ENCODE data around the gene CALR3. TPM values are rescaled to one million over a fixed set of nuclear protein-coding genes. Genes with fewer than 3 reads are reported as not detected.

The CALR3 gene
- total and polyA plus RNA-seq, 10 of the 15 experiments (the other 5 are each of a cell fraction or from before 2014, with no cell fraction given), result 0.05 to 0.45 (median 0.12) TPM; not detected in 2

- RAD21 ChIA-PET (ENCODE audit: unreplicated experiment), result interaction anchor here (0.8 to 1.5 kb wide), 3 partner anchors 11 to 139 kb away, joined by 3 to 6 read pairs (median 4); partner anchors contain the start of genes C19orf44 and CALR3
- BruUV-seq (replicated peaks), result TSS peak; percentile 79
- WGBS (ENCODE audit: insufficient coverage, insufficient replicate concordance, low lambda C conversion rate, missing lambda C conversion rate), result 6% methylated on average over 14 of the region's 14 CpGs
- Histone ChIP-seq H3K9ac (ENCODE audit: control insufficient read depth, insufficient read depth, low read length) (peak overlapping the region; percentile 74), H3K9me3 (replicated peaks; ENCODE audit: control insufficient read depth, insufficient read depth, low read length) (no peaks in the 10 kb centered on the region), H3K4me3 (peak overlapping the region; percentile 38; the same call in 1 of the 2 replicates), H3K27ac (ENCODE audit: control insufficient read depth, insufficient read depth) (peak overlapping the region; percentile 99), H3K79me2 (ENCODE audit: control insufficient read depth, insufficient read depth, low read length) (peaks cover 66% of the 10 kb centered on the region), H3K27me3 (replicated peaks in 1 of 2; ENCODE audit: control insufficient read depth in 2 of 2, insufficient read depth in 2 of 2, low read length in 1 of 2) (no peaks in the 10 kb centered on the region), H3K36me3 (ENCODE audit: control insufficient read depth in 2 of 2, insufficient read depth in 2 of 2, low read length in 1 of 2) (peaks cover 4 to 7% of the 10 kb centered on the region in 2 experiments; a peak in 3 of 4 replicates), H4K20me1 (ENCODE audit: control insufficient read depth, insufficient read depth) (no peaks in the 10 kb centered on the region), H2AFZ (ENCODE audit: control insufficient read depth, low read depth, low read length) (no peak overlapping the region; the same call in none of the 2 replicates), H3K4me2 (ENCODE audit: control insufficient read depth, insufficient read depth) (peak overlapping the region; percentile 79), H3K4me1 (ENCODE audit: control insufficient read depth, insufficient read depth, low read length) (peaks cover 78% of the 10 kb centered on the region)
- ATAC-seq, result peak; percentile 56
- CTCF ChIA-PET, result interaction anchor here (0.6 to 1.1 kb wide), 6 partner anchors 18 to 215 kb away, joined by 3 to 6 read pairs (median 3); partner anchors contain the start of gene TMEM38A
- DNase-seq (ENCODE audit: low read depth, low spot score), result peak; percentile 90
- SMC1A ChIA-PET (ENCODE audit: uncharacterized antibody, unreplicated experiment), result interaction anchor here (1.9 to 2.1 kb wide), 2 partner anchors 25 to 141 kb away, joined by 5 to 9 read pairs; no protein-coding TSS in a partner anchor
- intact Hi-C loops (cut with micrococcal nuclease; ENCODE audit: unreplicated experiment), result loop anchor here (2.0 to 10.0 kb wide), 5 partner anchors 51 to 368 kb away; partner anchors contain the start of genes C19orf44, CALR3, CHERP and RAB8A
- no peak for FAIRE-seq
- POLR2A ChIA-PET, result interaction anchor here (0.5 to 2.4 kb wide), 9 partner anchors 10 to 142 kb away, joined by 3 to 11 read pairs (median 4); no protein-coding TSS in a partner anchor
- in situ Hi-C loops (cut with MboI), result no loop called here
- TF ChIP-seq MLLT1 (IDR thresholded peaks at IDR 0.05) (peak; percentile 10; the same call in 1 of the 2 replicates), CBFB (IDR thresholded peaks at IDR 0.05; ENCODE audit: low read depth) (peak; percentile 69; the same call in 1 of the 2 replicates), ZNF592 (IDR thresholded peaks at IDR 0.05) (peak; percentile 99), NR2F1 (conservative IDR thresholded peaks at IDR 0.05) (peak; percentile 79), KDM1A (IDR thresholded peaks at IDR 0.05; ENCODE audit: borderline replicate concordance) (no peak), BMI1 (IDR thresholded peaks at IDR 0.05; ENCODE audit: borderline replicate concordance) (no peak), ZNF384 (IDR thresholded peaks at IDR 0.05; ENCODE audit: borderline replicate concordance, low read depth, low read length) (no peak), ESRRA (IDR thresholded peaks at IDR 0.05; ENCODE audit: low read length) (0 out of 2 replicates have a peak, but pooled peaks have one; percentile 43), IRF4 (IDR thresholded peaks at IDR 0.05; ENCODE audit: low read depth, low read length) (peak; percentile 56; the same call in 1 of the 2 replicates)
- TF ChIP-seq, protein P1, sequence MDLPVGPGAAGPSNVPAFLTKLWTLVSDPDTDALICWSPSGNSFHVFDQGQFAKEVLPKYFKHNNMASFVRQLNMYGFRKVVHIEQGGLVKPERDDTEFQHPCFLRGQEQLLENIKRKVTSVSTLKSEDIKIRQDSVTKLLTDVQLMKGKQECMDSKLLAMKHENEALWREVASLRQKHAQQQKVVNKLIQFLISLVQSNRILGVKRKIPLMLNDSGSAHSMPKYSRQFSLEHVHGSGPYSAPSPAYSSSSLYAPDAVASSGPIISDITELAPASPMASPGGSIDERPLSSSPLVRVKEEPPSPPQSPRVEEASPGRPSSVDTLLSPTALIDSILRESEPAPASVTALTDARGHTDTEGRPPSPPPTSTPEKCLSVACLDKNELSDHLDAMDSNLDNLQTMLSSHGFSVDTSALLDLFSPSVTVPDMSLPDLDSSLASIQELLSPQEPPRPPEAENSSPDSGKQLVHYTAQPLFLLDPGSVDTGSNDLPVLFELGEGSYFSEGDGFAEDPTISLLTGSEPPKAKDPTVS (IDR thresholded peaks at IDR 0.05; ENCODE audit: low read depth, low read length), result no peak
- TF ChIP-seq, protein P2, sequence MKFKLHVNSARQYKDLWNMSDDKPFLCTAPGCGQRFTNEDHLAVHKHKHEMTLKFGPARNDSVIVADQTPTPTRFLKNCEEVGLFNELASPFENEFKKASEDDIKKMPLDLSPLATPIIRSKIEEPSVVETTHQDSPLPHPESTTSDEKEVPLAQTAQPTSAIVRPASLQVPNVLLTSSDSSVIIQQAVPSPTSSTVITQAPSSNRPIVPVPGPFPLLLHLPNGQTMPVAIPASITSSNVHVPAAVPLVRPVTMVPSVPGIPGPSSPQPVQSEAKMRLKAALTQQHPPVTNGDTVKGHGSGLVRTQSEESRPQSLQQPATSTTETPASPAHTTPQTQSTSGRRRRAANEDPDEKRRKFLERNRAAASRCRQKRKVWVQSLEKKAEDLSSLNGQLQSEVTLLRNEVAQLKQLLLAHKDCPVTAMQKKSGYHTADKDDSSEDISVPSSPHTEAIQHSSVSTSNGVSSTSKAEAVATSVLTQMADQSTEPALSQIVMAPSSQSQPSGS (IDR thresholded peaks at IDR 0.05; ENCODE audit: low read length), result no peak; the same call in 1 of the 2 replicates
Observed at GRCh38 chr19:16445238-16446107, 50.5 kb downstream of the CALR3 start.

All from GM12878 (cell line).